ENCODE data around the gene ENDOU. TPM values are rescaled to one million over a fixed set of nuclear protein-coding genes. Genes with fewer than 3 reads are reported as not detected.
A peak's percentile ranks its signal among the peaks of the same experiment; 100 is the strongest.

ENDOU gene
- total RNA-seq, 4 donors from 2014 or later, result 0.32 TPM; not detected in 3

DNA sequence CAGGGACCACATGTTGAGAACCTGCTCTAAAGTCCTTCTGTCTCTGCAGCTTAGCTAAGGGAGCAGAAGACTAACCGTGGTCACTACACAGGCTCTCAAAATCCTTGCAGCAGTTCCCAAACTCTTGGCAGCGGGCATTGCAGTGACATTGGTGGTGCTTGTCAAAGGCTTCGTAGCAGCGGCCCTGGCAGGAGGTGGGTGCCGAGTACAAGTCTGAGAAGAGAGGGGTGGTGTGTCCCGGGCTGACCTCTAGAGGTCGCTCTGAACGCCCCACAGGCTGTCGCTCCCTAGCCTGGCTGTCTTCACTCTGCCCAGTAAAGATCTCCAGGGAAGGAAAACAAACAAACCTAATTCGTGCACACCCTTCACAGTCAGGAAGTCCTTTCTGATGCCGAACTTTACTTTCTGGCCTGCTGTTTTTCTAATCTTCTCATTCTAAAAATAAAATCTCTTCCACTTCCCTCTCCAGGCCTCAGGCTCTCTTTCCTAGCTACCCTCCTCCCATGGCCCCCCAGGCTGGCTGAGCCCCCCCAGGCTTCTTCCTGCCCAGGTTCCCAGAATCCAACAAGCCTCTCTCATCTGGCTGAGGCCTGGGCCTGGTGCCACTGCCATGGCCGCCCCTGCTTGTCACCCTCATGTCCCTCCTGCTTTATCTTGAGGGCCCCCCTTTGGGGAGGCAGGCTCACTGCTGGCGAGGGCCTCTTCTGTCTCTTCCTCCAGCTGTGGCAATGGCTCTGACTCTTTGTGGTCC is 7.7 kb downstream of the ENDOU start:
- peaks cover 24 to 36% (median 26%) of the 10 kb centered on the region in 4 donors for H3K4me1 ChIP-seq
- H3K4me3 ChIP-seq, result no peak overlapping the region
- peak; percentile 83 for DNase-seq
- no peaks in the 10 kb centered on the region for H3K36me3 ChIP-seq
- 10 to 23% methylated on average over 2 to 13 of the region's 13 CpGs for WGBS, 2 donors (ENCODE audit: low coverage in 1 of 2)
- peak overlapping the region; percentile 87 to 93 (median 88) for H3K27ac ChIP-seq
- no peaks in the 10 kb centered on the region for H3K27me3 ChIP-seq
- intact Hi-C loops (cut with DNase I; ENCODE audit: low total_unique reads) (loop anchor here (2.0 to 5.0 kb wide), 2 partner anchors 19 to 120 kb away; no protein-coding TSS in a partner anchor), in situ Hi-C loops (cut with MboI; ENCODE audit: low pct_ligation_motif_present in 1 of 4, low pct_unique_long_range_greater_than_20kb in 1 of 4, low sequenced_read_pairs in 3 of 4) (loop anchor here in 2 of 4 donors (5.0 to 10.0 kb wide), 3 partner anchors 57 to 117 kb away; partner anchors contain the start of gene SLC48A1 (in 1 of the 2))
- TF ChIP-seq EP300 (IDR thresholded peaks at IDR 0.05; ENCODE audit: low read depth), result no peak
- TF ChIP-seq POLR2AphosphoS5 (IDR thresholded peaks at IDR 0.05), result peak in 1 of 3 donors; percentile 24
- no peak for TF ChIP-seq POLR2A (IDR thresholded peaks at IDR 0.05)
- TF ChIP-seq CTCF (IDR thresholded peaks at IDR 0.05), result peak; percentile 62 to 82 (median 79)
- no peaks in the 10 kb centered on the region for H3K9me3 ChIP-seq

DNA sequence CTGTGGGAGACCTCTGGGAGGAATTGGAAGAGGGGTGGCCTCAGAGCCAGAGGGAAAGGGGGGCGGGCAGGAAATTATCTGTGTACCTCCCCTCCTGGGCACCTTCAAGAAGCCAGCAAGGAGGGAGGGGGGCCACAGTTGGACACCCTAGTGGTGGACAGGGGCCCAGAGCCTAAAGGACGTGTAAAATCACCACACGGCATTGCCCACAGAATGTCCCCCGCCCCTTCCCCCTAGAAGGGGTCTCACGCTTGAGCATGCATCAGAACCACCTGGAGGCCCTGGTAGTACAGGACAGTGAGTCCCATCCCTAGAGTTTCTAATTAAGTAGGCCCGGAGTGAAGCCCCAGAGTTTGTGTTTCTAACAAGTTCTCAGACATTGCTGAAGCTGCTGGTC is 8.2 kb downstream of the ENDOU start:
- intact Hi-C loops (cut with DNase I; ENCODE audit: low total_unique reads), result loop anchor here (5.0 kb wide), 1 partner anchor 120 kb away; no protein-coding TSS in a partner anchor

GRCh38 chr12:47715877-47716548 is 9.3 kb downstream of the ENDOU start:
- in situ Hi-C loops (cut with MboI; ENCODE audit: low pct_ligation_motif_present in 1 of 4, low pct_unique_long_range_greater_than_20kb in 1 of 4, low sequenced_read_pairs in 3 of 4) (loop anchor here in 2 of 4 donors (5.0 to 10.0 kb wide), 3 partner anchors 59 to 119 kb away; partner anchors contain the start of gene SLC48A1 (in 1 of the 2)), intact Hi-C loops (cut with DNase I; ENCODE audit: low total_unique reads) (loop anchor here (5.0 kb wide), 1 partner anchor 121 kb away; no protein-coding TSS in a partner anchor)
- Histone ChIP-seq H3K36me3 (no peaks in the 10 kb centered on the region), H3K4me1 (peaks cover 24 to 36% (median 26%) of the 10 kb centered on the region in 4 donors), H3K27me3 (no peaks in the 10 kb centered on the region), H3K27ac (peak overlapping the region; percentile 5 to 93 (median 88)), H3K9me3 (no peaks in the 10 kb centered on the region), H3K4me3 (no peak overlapping the region)
- no peak for DNase-seq
- WGBS, 2 donors (ENCODE audit: low coverage in 1 of 2), result 79% methylated on average over 13 of the region's 13 CpGs; no CpG with 5 or more reads in 1 of the 2 donors
- TF ChIP-seq EP300 (IDR thresholded peaks at IDR 0.05; ENCODE audit: low read depth), result no peak
- no peak for TF ChIP-seq CTCF (IDR thresholded peaks at IDR 0.05)
- TF ChIP-seq POLR2AphosphoS5 (IDR thresholded peaks at IDR 0.05), result no peak
- no peak for TF ChIP-seq POLR2A (IDR thresholded peaks at IDR 0.05)

More for the DNA sequence above, 8.2 kb downstream of the ENDOU start:
- no peak for TF ChIP-seq POLR2A (IDR thresholded peaks at IDR 0.05)
- TF ChIP-seq CTCF (IDR thresholded peaks at IDR 0.05), result no peak
- no peak for TF ChIP-seq EP300 (IDR thresholded peaks at IDR 0.05; ENCODE audit: low read depth)
- no peak for TF ChIP-seq POLR2AphosphoS5 (IDR thresholded peaks at IDR 0.05)
- peak overlapping the region; percentile 87 to 93 (median 88) for H3K27ac ChIP-seq
- H3K27me3 ChIP-seq, result no peaks in the 10 kb centered on the region
- H3K4me1 ChIP-seq, result peaks cover 24 to 36% (median 26%) of the 10 kb centered on the region in 4 donors
- H3K4me3 ChIP-seq, result no peak overlapping the region
- DNase-seq, result no peak
- H3K9me3 ChIP-seq, result no peaks in the 10 kb centered on the region
- no peaks in the 10 kb centered on the region for H3K36me3 ChIP-seq
- in situ Hi-C loops (cut with MboI; ENCODE audit: low pct_ligation_motif_present in 1 of 4, low pct_unique_long_range_greater_than_20kb in 1 of 4, low sequenced_read_pairs in 3 of 4), result loop anchor here in 2 of 4 donors (5.0 to 10.0 kb wide), 3 partner anchors 58 to 118 kb away; partner anchors contain the start of gene SLC48A1 (in 1 of the 2)
- WGBS, 2 donors (ENCODE audit: low coverage in 1 of 2), result 84% methylated on average over 6 of the region's 6 CpGs; no CpG with 5 or more reads in 1 of the 2 donors
